ENCODE data around the gene IQCC.

The IQCC gene

DNA sequence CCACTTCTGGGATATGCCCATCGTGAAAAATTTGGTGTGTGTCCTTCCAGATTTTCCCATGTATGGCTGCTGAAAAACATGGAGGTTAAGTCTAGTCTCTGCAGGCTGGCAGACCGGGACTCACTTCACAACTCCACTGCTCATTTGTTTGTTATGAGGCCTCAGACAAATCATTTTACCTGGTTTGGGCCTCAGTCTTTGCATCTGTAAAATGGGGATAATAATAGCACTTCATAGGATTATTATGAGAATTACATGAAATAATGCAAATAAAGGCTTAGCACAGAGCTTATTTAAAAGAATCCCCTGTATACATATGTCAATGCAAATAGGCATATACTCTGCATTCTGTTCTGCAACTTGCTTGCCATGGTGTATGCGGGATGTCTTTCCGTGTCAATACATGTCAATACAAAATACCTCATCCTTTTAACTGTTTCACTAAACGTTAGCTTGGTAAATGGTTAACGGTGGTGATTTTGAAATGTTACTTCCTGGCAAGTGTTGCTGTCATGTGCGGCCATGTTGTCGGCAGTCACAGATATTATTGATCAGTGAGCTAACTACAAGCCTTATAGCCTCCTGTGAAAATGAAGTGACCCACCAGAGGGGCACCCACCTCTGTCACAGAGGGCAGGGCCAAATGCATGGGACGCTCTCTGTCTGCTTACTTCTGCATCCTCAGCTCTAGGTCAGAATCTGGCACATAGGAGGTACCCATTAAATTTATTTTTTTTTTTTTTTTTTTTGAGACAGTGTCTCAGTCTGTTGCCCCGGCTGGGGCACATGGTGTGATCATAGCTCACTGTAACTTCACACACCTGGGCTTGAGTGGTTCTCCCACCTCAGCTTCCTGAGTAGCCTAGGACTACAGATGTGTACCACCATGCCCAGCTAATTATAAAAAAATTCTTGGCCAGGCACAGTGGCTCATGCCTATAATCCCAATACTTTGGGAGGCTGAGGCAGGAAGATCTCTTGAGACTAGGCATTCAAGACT lies 49.9 kb downstream of the IQCC start:
- Histone ChIP-seq H3K9me3 (ENCODE audit: control insufficient read depth, insufficient read depth, low read length) (no peaks in the 10 kb centered on the region), H3K4me1 (ENCODE audit: control insufficient read depth, insufficient read depth, low read length) (no peaks in the 10 kb centered on the region), H3K9ac (ENCODE audit: low read depth, low read length) (no peak overlapping the region), H3K36me3 (ENCODE audit: control insufficient read depth, insufficient read depth, low read length) (no peaks in the 10 kb centered on the region), H3K27me3 (ENCODE audit: control insufficient read depth, insufficient read depth, low read length) (no peaks in the 10 kb centered on the region), H3K4me3 (ENCODE audit: low read depth, low read length) (no peak overlapping the region)

GRCh38 chr1:32256473-32257226 lies 51.2 kb downstream of the IQCC start:
- Histone ChIP-seq H3K9me3 (ENCODE audit: control insufficient read depth, insufficient read depth, low read length) (no peaks in the 10 kb centered on the region), H3K4me3 (ENCODE audit: low read depth, low read length) (no peak overlapping the region), H3K4me1 (ENCODE audit: control insufficient read depth, insufficient read depth, low read length) (no peaks in the 10 kb centered on the region), H3K27me3 (ENCODE audit: control insufficient read depth, insufficient read depth, low read length) (no peaks in the 10 kb centered on the region), H3K9ac (ENCODE audit: low read depth, low read length) (no peak overlapping the region), H3K36me3 (ENCODE audit: control insufficient read depth, insufficient read depth, low read length) (no peaks in the 10 kb centered on the region)

- Histone ChIP-seq H3K27me3 (ENCODE audit: control insufficient read depth, insufficient read depth, low read length) (no peaks in the 10 kb centered on the region), H3K9me3 (ENCODE audit: control insufficient read depth, insufficient read depth, low read length) (no peaks in the 10 kb centered on the region), H3K4me3 (ENCODE audit: low read depth, low read length) (no peak overlapping the region), H3K9ac (ENCODE audit: low read depth, low read length) (no peak overlapping the region), H3K36me3 (ENCODE audit: control insufficient read depth, insufficient read depth, low read length) (no peaks in the 10 kb centered on the region), H3K4me1 (ENCODE audit: control insufficient read depth, insufficient read depth, low read length) (no peaks in the 10 kb centered on the region)
Observed at GRCh38 chr1:32257227-32257508, 51.7 kb downstream of the IQCC start.
